Activated naive CD4-positive, alpha-beta T cell (primary cell): ENCODE measurements around the gene HS3ST6.
"Not testable (repeated sequence)": the region's sequence is repeated elsewhere in the genome, so short reads cannot be mapped to it uniquely, and the experiment has no call there.

Experiments used
- DNase-seq, 4 experiments: peaks; one replicate each; lab custom pipeline; 2025; lab: John Stamatoyannopoulos, UW

The HS3ST6 gene

DNA sequence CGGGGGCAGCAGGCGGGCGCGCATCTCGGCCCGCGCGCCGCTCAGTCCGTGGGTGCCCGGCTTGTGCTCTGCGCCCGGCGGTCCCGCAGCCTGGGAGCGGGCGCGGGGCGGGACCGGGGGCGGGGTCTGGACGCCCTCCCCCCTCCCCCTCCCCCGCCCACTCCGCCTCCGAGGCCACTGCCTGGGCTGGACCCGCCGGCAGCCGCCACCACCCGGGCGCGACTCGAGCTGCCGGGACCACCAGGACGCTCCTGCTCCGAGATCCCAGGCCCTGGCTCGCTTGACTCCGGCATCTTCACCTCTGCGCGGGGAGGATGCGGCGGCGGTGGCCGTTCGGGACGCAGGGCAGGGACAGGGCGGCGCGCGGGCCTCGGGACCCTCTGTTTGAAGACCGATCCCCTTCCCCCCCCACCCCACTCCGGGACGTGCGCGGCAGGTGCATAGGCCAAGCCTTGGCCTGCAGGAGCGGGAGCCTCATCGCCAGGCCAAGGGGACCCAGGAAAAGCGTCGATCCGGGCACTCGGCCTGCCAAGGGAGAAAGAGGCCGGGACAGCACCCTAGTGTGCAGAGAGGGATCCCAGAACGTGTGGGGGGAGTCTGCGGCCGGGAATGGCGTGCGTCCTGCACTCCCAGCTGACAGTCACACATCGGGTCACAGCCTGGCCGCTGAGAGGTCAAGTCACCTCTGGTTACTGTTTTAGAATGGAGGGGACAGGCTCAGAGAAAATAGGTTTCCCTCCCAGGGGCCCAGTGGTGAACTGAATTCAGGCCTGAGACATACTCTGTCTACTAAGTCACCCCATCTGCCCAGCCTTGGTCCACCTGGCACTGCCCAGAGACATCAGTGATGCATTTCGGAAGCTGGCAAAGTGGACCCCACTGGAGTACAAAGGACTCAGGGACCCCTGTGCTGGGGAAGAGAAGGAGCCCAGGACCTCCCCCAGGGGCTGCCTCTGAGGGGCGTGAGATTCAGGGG, at the start of gene HS3ST6:
TSS of gene HS3ST6 (minus strand) at position 65 of the 976 bp plus-strand sequence. CDS start 92 bp downstream, outside the sequence.
- DNase-seq: no peak

GRCh38 chr16:1966460-1966859, 48.2 kb upstream of the HS3ST6 start, which contains the start of gene RNF151:
RNF151 (plus strand) TSS chr16:1966856; CDS start chr16:1966882, 26 bp downstream.
- no peak for DNase-seq

GRCh38 chr16:1965396-1966001, 47.3 kb upstream of the HS3ST6 start:
- DNase-seq: no peak

GRCh38 chr16:1964506-1965395, 46.5 kb upstream of the HS3ST6 start, which contains the start of gene RPS2:
RPS2 (minus strand) TSS chr16:1964826; CDS start chr16:1964625, 201 bp downstream.
- DNase-seq: peak; percentile 96 to 97 (median 96)

GRCh38 chr16:1963806-1964505, 45.7 kb upstream of the HS3ST6 start:
- peak in 2 of 4 experiments; percentile 31 to 32 for DNase-seq

- DNase-seq: not testable (repeated sequence)
Observed at GRCh38 chr16:1962161-1963153, 44.2 kb upstream of the HS3ST6 start.

DNA sequence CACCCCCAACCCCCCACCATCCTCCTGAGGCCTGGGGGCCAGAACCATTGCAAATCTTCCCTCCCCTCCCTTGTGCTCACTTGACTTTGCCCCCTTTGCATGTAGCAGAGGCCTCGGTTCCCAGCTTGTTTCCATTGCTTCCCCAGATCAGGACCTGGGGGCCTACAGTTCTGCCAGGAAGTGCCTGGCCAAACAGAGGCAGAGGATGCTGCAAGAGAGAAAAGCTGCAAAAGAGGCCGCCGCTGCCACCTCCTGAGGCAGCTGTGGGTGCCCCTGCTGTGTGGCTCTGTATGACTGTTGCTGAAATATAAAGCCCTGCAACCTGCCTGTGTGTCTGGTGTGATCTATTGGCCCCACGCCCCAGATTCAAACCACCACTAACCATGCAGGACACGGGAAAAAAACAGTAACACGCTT, 43.4 kb upstream of the HS3ST6 start:
- no peak for DNase-seq

DNA sequence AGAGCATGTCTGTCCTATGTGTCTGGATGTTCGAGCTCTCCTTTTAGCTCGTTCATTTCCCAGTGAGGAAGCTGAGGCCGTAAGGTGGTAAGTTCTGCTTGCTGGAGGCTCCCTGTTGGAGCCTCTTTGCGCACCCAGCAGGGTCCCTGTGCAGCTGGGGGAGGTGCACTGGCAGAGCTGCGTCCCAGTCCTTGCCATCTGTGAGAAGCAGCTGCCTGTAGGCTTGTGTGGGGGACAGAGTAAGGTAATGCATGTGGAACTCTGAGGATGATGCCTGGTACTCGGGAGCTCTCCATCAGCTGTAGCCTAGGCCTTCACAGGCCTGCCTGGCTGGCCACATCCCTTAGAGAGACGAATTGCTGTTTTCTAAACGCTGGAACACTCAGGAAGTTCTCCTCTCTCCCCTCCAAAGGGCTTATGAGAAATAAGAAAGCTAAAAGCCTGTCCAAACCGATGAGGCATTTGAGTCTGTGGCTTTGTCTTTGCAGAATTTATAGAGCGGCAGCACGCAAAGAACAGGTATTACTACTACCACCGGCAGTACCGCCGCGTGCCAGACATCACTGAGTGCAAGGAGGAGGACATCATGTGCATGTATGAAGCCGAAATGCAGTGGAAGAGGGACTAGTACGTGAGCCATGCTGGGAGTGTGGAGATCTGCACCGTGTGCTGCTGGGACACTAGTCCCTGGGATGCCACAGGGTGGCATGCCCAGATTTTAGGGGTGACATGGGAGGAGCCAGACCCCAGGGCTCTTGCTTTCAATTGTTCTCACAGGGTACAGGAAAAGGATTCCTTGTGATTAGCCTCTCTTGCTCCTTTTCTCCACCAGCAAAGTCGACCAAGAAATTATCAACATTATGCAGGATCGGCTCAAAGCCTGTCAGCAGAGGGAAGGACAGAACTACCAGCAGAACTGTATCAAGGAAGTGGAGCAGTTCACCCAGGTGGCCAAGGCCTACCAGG, 42.7 kb upstream of the HS3ST6 start:
- DNase-seq: peak in 1 of 4 experiments; percentile 35

GRCh38 chr16:1959269-1960039, 41.2 kb upstream of the HS3ST6 start, which contains the start of gene NDUFB10:
NDUFB10 (plus strand) TSS chr16:1959538; CDS start chr16:1959625, 87 bp downstream.
- DNase-seq: peak; percentile 75 to 92 (median 86)

DNA sequence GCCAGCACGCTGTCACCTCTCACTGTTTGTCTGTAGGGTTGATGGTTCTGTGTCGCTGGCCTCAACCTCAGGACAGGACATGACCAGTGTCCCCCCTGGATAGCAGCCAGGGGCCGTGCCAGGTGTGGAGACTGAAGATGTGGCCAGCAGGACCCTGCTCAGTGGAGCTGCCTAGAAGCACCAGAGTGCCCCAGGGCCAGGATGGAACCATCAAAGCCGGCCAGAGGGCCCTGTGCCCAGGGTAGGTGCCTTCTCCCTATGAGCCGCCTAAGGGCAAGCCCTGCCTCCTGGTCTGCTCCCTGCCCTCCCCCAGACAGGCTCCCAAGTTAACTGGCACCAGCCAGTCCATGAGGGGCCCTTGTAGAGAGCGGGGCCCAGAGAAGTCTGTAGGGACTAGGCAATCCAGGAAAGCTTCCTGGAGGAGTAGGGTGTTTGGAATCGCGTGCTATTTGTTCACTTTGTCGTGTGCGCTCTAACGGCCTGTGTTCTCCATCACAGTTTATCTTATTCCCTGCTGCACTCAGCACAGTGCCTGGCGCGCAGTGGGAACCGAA, 40.6 kb upstream of the HS3ST6 start:
- DNase-seq: no peak

DNA sequence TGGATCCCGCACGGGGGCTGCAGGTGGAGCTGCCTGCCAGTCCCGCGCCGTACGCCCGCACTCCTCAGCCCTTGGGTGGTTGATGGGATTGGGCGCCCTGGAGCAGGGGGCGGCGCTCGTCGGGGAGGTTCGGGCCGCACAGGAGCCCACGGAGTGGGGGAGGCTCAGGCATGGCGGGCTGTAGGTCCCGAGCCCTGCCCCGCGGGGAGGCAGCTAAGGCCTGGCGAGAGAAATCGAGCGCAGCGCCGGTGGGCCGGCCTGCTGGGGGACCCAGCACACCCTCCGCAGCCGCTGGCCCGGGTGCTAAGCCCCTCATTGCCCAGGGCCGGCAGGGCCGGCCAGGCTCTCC, 39.9 kb upstream of the HS3ST6 start:
- not testable (repeated sequence) for DNase-seq

DNA sequence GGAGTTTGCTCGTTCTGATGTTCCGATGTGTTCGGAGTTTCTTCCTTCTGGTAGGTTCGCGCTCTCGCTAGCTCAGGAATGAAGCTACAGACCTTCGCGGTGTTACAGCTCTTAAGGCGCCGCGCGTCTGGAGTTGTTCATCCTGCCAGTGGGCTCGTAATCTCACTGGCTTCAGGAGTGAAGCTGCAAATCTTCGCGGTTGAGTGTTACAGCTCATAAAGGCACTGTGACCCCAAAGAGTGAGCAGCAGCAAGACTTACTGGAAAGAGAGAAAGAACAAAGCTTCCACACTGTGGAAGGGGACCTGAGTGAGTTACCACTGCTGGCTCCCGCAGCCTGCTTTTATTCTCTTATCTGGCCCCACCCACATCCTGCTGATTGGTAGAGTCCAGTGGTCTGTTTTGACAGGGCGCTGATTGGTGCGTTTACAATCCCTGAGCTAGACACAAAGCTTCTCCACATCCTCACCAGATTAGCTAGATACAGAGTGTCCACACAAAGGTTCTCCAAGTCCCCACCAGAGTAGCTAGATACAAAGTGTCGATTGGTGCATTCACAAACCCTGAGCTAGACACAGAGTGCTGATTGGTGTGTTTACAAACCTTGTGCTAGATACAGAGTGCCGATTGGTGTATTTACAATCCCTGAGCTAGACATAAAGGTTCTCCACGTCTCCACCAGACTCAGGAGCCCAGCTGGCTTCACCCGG, 39.4 kb upstream of the HS3ST6 start:
- DNase-seq: not testable (repeated sequence)

GRCh38 chr16:1953734-1954133, 35.5 kb upstream of the HS3ST6 start:
- no peak for DNase-seq

- DNase-seq: no peak
Observed at GRCh38 chr16:1950559-1950958, 32.3 kb upstream of the HS3ST6 start.

DNA sequence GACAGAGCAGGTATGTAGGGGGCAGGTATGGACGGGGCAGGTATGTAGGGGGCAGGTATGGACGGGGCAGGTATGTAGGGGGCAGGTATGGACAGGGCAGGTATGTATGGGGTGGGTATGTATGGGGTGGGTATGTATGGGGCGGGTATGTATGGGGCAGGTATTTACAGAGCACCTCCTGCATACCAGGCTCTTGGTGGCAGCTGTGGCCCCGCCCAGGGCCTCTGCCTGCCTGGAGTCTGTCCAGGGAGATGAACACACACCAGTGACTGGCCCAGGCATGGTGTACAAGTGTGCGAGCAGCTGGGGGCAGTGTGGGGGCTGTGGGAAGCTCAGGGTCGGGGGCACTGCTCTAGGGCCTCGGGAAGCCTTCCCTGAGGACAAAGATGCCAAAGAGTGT, 31.8 kb upstream of the HS3ST6 start:
- DNase-seq: no peak

DNA sequence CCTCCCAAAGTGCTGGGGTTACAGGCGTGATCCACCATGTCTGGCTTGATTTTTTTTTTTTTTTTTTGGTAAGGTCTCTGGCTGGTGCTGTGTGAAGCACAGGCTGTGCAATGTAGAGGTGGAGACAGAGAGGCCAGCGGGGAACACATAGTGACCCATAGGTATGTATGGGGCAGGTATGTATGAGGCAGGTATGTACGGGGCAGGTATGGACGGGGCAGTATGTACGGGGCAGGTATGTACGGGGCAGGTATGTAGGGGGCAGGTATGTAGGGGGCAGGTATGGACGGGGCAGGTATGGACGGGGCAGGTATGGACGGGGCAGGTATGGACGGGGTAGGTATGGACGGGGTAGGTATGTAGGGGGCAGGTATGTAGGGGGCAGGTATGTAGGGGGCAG, 31.3 kb upstream of the HS3ST6 start:
- DNase-seq: no peak

GRCh38 chr16:1947369-1947670, 29.1 kb upstream of the HS3ST6 start:
- DNase-seq: no peak
